Astrocyte (in vitro differentiated cells and primary cell): ENCODE results near the gene KCNJ12.

Experiments used
- EZH2 ChIP-seq: IDR thresholded peaks from 2 replicates; pipeline ENCODE4 v1.6.1; 2012; ENCODE audit warnings: mild to moderate bottlenecking, low read length, inconsistent platforms; ENCODE audit not compliant: insufficient read depth
- TF ChIP-seq, protein P1 (sequence below): IDR thresholded peaks from 2 replicates; pipeline ENCODE4 v1.5.1; 2011; ENCODE audit warnings: low read depth, mild to moderate bottlenecking, inconsistent platforms, low read length, moderate library complexity; ENCODE audit not compliant: insufficient read depth

DNA sequence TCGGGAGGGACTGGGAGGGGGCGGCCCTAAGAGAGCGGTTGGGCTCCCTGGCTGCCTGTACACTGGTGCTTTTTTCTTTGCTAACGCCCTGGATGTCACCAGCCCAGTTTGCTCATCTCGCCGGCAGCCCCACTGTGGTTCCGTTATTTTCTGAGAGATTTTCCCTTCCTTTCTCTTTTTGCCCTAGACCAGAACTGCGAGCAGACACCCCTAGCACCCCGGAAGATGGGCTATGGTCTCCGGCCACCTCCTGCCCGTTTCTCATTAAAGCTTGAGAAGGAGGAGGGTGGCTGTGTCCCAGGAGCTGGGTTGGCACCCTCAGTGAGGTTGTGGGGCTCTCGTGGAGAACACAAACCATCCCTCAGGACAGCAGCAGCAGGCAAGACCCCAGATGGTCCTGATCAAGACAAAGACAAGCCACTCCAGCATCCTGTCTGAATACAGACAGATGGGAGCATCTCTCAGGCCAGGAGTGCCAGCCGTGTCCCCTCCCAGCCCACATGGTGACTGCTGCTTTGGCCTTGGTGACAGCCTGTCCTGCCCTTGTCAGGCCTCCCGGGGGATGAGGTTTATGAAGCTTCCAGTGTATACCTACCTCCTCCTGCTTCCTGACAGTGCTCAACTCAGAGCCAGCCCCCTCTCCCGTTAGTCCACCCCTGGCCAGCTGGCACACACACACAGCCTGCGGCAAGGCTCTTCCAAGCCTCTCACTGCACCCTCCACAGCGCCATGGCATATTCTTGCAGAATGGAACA is 77.2 kb downstream of the KCNJ12 start:
- no peak for TF ChIP-seq EZH2
- TF ChIP-seq, protein P1, sequence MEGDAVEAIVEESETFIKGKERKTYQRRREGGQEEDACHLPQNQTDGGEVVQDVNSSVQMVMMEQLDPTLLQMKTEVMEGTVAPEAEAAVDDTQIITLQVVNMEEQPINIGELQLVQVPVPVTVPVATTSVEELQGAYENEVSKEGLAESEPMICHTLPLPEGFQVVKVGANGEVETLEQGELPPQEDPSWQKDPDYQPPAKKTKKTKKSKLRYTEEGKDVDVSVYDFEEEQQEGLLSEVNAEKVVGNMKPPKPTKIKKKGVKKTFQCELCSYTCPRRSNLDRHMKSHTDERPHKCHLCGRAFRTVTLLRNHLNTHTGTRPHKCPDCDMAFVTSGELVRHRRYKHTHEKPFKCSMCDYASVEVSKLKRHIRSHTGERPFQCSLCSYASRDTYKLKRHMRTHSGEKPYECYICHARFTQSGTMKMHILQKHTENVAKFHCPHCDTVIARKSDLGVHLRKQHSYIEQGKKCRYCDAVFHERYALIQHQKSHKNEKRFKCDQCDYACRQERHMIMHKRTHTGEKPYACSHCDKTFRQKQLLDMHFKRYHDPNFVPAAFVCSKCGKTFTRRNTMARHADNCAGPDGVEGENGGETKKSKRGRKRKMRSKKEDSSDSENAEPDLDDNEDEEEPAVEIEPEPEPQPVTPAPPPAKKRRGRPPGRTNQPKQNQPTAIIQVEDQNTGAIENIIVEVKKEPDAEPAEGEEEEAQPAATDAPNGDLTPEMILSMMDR = no peak
